ENCODE measurements around the gene RNU6-8. TPM values are rescaled to one million over a fixed set of nuclear protein-coding genes. Genes with fewer than 3 reads are reported as not detected.

Gene RNU6-8
- polyA plus RNA-seq (2011; rRNA removed) (not detected in 2 replicates), polyA minus RNA-seq (2011; rRNA and poly(A)+ RNA removed) (not detected in 2 replicates)

DNA sequence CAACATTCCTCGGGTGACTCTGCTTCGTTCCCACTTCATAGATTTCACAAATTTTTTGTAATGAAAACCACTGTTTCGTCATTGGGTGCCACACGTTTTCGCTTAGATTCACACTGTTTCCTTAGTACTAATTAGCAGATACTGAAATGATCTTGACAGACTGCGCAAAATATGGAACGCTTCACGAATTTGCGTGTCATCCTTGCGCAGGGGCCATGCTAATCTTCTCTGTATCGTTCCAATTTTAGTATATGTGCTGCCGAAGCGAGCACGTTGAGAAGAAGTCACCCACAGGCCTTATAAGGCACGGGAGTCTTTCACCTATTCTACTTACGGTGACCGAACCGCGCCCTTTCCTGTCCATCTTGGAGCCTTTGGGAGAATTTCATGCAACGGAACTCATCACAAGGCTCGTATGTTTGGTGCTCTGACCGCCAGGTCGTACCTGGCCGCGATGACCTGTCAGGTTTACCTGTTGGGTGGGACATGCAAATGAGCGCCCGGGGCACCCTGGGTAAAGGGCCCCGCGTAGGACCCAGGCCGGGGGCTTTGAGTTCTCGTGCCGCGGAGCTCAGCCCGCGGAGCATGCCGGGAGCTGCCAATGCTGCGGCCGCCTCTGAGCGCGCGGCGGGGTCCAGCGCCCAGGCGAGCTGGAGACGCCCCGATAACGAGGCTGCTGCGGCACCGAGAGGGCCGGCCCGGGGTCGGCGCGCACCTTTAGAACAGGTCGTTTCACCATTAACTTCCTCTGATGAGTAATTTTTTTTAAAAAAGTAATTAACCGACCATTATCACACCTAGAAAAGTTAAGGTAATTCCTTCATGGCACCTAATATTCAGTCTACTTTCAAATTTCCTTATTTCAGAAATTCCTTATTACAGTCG is at the start of gene RNU6-8:
RNU6-8 (minus strand) TSS at position 272 of the 885 bp plus-strand sequence.
- H3K27me3 ChIP-seq (ENCODE audit: control insufficient read depth, insufficient read depth, low read length) = peaks cover 2% of the 10 kb centered on the region; the same call in 1 of the 2 replicates
- H3K36me3 ChIP-seq (ENCODE audit: control insufficient read depth, insufficient read depth, low read length) = no peaks in the 10 kb centered on the region
- DNase-seq (ENCODE audit: low read depth) = no peak
- TF ChIP-seq, protein P1, sequence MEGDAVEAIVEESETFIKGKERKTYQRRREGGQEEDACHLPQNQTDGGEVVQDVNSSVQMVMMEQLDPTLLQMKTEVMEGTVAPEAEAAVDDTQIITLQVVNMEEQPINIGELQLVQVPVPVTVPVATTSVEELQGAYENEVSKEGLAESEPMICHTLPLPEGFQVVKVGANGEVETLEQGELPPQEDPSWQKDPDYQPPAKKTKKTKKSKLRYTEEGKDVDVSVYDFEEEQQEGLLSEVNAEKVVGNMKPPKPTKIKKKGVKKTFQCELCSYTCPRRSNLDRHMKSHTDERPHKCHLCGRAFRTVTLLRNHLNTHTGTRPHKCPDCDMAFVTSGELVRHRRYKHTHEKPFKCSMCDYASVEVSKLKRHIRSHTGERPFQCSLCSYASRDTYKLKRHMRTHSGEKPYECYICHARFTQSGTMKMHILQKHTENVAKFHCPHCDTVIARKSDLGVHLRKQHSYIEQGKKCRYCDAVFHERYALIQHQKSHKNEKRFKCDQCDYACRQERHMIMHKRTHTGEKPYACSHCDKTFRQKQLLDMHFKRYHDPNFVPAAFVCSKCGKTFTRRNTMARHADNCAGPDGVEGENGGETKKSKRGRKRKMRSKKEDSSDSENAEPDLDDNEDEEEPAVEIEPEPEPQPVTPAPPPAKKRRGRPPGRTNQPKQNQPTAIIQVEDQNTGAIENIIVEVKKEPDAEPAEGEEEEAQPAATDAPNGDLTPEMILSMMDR (IDR thresholded peaks at IDR 0.05; ENCODE audit: insufficient read depth, low read depth, low read length) = no peak
- POLR2A ChIA-PET = no interaction called here
- peak within 1 kb of the TSS; percentile 53 for H3K4me3 ChIP-seq (ENCODE audit: low read depth, low read length)
- CTCF ChIA-PET = no interaction called here

DNA sequence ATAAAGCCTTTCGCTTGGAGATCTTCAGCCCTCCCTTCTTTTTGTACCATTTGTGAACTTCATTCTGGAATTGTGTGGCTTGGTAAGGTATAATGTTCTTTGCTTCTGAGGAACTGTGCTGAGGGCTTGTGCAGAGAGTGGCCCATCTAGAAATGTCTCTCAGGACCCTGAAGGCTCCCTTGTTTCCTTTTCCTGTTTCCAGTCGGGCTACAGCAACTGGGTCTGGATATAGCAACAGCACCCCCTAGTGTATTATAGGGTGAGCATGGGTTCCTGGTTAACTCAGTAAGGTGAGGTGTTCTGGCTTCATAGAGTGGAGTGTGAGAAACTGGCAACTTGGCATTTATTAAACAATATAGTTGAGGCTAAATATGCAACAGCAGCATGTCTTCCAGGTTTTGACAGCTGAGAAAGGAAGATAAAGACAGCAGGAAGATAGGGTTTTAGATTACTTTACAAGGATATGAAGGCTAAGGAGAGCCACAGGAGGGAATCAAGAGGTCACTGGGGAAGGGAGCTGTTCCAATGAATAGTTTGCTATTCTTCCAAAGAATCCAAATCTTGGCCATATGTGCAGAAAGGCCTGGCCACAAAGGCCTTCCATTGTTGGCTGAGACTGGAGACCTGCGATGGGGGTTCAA is 49.1 kb upstream of the RNU6-8 start:
- TF ChIP-seq, protein P1 (IDR thresholded peaks at IDR 0.05; ENCODE audit: insufficient read depth, low read depth, low read length) = peak; percentile 86
- Histone ChIP-seq H3K27me3 (ENCODE audit: control insufficient read depth, insufficient read depth, low read length) (no peaks in the 10 kb centered on the region), H3K4me3 (ENCODE audit: low read depth, low read length) (no peak overlapping the region), H3K36me3 (ENCODE audit: control insufficient read depth, insufficient read depth, low read length) (no peaks in the 10 kb centered on the region)
- no peak for DNase-seq (ENCODE audit: low read depth)
- ChIA-PET POLR2A (no interaction called here), CTCF (interaction anchor here (0.7 to 6.4 kb wide), 30 partner anchors 8 to 749 kb away, joined by 3 to 83 read pairs (median 4); partner anchors contain the start of genes ARHGAP5 and RNU6-7)

DNA sequence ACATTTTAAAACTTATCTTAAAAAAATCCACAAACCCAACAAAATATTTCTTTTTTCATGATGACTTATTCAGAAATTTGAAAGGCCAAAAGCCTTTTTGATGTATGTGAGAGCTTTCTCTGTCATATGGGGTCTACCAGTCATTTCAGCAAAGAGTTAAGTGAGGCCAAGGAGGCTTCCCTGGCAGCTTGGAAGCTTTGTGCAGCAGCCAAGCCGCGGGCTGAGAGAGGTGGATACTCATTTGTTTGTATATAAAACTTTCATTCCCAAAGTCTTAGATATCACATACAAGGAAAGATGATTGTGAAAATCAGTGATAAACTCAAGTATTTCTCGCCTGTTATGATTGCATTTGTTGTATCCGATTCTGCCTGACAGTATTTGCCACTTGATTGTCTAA is 48.5 kb upstream of the RNU6-8 start:
- ChIA-PET POLR2A (no interaction called here), CTCF (interaction anchor here (0.8 to 6.4 kb wide), 15 partner anchors 129 to 795 kb away, joined by 3 to 83 read pairs (median 4); partner anchors contain the start of genes ARHGAP5 and DTD2)
- H3K4me3 ChIP-seq (ENCODE audit: low read depth, low read length) = no peak overlapping the region
- H3K36me3 ChIP-seq (ENCODE audit: control insufficient read depth, insufficient read depth, low read length) = no peaks in the 10 kb centered on the region
- DNase-seq (ENCODE audit: low read depth) = no peak
- no peaks in the 10 kb centered on the region for H3K27me3 ChIP-seq (ENCODE audit: control insufficient read depth, insufficient read depth, low read length)
- TF ChIP-seq, protein P1 (IDR thresholded peaks at IDR 0.05; ENCODE audit: insufficient read depth, low read depth, low read length) = no peak

DNA sequence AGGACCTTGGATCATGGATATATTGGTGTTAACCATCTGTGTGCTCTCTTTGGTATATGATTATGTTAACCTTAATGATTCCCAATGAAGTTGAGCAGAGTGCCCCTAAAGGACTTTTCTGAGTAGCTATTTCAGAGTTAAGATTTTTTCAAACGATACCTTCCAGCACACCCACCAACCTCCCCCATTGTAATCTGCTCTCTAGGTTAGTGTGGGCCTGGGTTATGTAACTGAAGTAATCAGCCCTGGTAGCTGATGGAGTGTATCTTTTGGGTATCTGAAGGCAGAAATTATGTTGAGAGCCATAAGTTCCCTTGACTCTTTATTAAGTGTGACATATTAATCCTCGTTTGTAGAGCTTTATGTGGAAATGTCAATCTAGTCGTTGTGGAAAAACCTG is 47.6 kb upstream of the RNU6-8 start:
- ChIA-PET CTCF (interaction anchor here (0.6 to 6.4 kb wide), 8 partner anchors 132 to 1116 kb away, joined by 3 to 83 read pairs (median 4); partner anchors contain the start of gene DTD2), POLR2A (no interaction called here)
- no peaks in the 10 kb centered on the region for H3K36me3 ChIP-seq (ENCODE audit: control insufficient read depth, insufficient read depth, low read length)
- no peak for DNase-seq (ENCODE audit: low read depth)
- H3K4me3 ChIP-seq (ENCODE audit: low read depth, low read length) = no peak overlapping the region
- TF ChIP-seq, protein P1 (IDR thresholded peaks at IDR 0.05; ENCODE audit: insufficient read depth, low read depth, low read length) = no peak
- H3K27me3 ChIP-seq (ENCODE audit: control insufficient read depth, insufficient read depth, low read length) = no peaks in the 10 kb centered on the region

DNA sequence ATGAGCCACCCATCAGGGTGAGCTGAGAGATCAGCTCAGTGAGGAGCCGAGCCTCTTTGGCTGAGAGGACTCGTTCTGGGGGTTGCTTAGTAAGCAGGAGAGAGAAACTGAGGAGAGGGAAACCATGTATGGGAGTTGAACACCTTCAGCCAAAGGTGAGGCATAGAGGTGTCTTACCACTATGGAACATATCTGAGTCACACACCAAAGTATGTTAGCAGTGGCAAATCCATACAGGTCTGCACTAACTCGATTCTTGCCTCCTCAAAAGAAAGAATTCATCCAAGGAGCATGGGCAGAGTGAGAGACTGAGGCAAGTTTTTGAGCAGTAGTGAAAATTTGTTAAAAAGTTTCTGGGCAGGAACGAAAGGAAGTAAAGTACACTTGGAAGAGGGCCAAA is 46.7 kb upstream of the RNU6-8 start:
- CTCF ChIA-PET = interaction anchor here (0.8 to 6.4 kb wide), 3 partner anchors 178 to 874 kb away, joined by 3 to 83 read pairs (median 4); no protein-coding TSS in a partner anchor
- no peak for DNase-seq (ENCODE audit: low read depth)
- no peaks in the 10 kb centered on the region for H3K36me3 ChIP-seq (ENCODE audit: control insufficient read depth, insufficient read depth, low read length)
- POLR2A ChIA-PET = interaction anchor here (0.6 kb wide), 1 partner anchor 26 kb away, joined by 6 read pairs; no protein-coding TSS in a partner anchor
- H3K4me3 ChIP-seq (ENCODE audit: low read depth, low read length) = no peak overlapping the region
- H3K27me3 ChIP-seq (ENCODE audit: control insufficient read depth, insufficient read depth, low read length) = no peaks in the 10 kb centered on the region
- TF ChIP-seq, protein P1 (IDR thresholded peaks at IDR 0.05; ENCODE audit: insufficient read depth, low read depth, low read length) = no peak

All from BJ (cell line).